ENCODE measurements around the gene KRT6B.

- TF ChIP-seq CTCF (IDR thresholded peaks at IDR 0.05) (no peak), POLR2A (IDR thresholded peaks at IDR 0.05) (no peak)
Observed at GRCh38 chr12:52493172-52493571, 41.2 kb upstream of the KRT6B start, which contains the start of gene KRT6A.
